ENCODE measurements around the gene DHCR7.
"Not testable (repeated sequence)": the region's sequence is repeated elsewhere in the genome, so short reads cannot be mapped to it uniquely, and the experiment has no call there.

Gene DHCR7

DNA sequence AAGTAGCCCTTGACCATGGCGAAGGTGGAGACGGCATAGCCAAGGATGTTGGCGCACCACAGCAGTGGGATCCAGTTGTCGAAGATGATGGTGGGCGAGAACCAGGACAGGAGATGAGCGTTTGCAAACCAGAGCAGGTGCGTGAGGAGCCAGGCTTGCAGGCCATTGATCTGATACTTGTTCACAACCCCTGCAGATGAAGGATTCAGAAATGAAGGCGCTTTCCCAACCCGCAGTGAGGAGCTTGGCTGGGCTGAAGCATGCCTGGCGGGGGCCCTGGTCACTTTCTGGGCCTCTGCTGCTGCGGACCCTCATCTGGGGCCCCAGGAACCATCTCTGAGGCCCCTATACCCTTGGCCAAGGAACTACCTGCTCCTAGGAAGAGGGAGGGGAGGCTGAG lies 6.9 kb downstream of the DHCR7 start:
- no peak for DNase-seq (ENCODE audit: insufficient read length, low spot score)
- no peak for FAIRE-seq

DNA sequence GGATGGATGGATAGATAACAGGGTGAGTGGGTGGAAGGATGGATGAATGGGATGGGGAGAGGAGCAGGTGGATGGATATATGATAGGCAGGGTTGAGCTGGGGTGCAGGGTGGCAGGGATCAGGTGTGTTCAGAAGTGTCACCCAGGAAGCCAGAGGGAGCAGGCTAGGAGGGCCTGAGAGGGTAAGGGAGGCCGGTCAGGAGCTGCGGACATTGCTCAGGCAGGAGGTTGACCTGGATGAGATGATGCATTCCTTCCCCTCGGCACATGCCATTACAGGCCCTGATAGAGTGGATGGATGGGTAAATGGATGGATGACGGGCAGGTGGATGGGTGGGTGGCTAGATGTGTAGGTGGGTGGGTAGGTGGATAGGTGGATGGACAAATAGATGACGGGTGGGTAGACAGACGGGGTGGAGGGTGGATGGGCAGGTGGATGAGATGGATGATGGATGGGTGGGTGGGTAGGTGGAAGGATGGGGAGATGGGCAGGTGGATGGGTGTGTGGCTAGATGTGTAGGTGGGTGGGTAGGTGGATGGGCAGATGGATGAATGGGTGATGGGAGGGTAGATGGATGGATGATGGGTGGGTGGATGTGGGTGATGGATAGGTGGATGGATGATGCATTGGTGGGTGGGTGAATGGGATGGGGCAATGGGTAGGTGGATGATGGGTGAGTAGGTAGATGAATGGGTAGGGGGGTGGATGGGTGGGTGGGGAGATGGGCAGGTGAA lies 8.0 kb downstream of the DHCR7 start:
- no peak for DNase-seq (ENCODE audit: insufficient read length, low spot score)
- FAIRE-seq: no peak

DNA sequence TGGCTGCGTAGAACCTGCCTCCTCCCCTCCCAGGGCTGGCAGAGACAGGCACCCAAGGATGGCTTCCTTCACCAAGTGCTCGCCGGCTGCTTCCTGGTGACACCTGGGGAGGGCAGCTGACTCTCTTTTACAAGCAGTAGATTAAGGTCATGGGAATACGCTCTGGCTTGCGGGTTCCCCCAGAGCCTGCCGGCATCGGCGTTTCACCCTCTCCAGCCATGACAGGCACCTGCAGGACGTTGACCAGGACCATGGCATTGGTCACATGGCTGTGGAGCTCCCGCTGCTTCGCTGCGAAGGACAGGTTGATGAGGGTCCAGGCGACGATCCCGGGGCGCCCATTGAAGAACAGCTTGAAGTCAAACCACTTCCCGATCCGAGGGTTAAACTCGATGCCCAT lies 9.5 kb downstream of the DHCR7 start:
- DNase-seq (ENCODE audit: insufficient read length, low spot score) (no peak), FAIRE-seq (no peak)

DNA sequence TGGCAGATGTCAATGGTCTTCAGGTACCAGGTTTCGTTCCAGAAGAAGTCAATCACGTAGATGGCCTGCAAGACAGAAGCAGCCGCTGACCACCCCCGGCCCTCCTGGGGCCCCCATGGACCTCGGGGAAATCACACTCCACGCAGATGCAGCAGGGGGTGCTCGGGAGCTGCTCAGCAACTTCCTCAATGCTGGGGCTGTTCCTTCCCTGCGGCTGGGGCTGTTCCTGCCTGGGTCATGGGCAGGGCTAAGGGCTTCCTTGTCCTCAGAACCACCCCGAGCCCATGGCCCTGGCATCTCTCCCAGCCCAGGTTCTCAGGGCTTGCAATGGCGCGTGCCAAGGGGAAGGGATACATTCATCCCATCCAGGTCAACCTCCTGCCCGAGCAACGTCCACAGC lies 10.3 kb downstream of the DHCR7 start:
- no peak for FAIRE-seq
- DNase-seq (ENCODE audit: insufficient read length, low spot score): no peak

GRCh38 chr11:71437399-71437798 lies 10.8 kb downstream of the DHCR7 start:
- DNase-seq (ENCODE audit: insufficient read length, low spot score): no peak
- no peak for FAIRE-seq

GRCh38 chr11:71436861-71437260 lies 11.3 kb downstream of the DHCR7 start:
- FAIRE-seq: no peak
- no peak for DNase-seq (ENCODE audit: insufficient read length, low spot score)

GRCh38 chr11:71435278-71435951 lies 12.8 kb downstream of the DHCR7 start:
- no peak for FAIRE-seq
- no peak for DNase-seq (ENCODE audit: insufficient read length, low spot score)

DNA sequence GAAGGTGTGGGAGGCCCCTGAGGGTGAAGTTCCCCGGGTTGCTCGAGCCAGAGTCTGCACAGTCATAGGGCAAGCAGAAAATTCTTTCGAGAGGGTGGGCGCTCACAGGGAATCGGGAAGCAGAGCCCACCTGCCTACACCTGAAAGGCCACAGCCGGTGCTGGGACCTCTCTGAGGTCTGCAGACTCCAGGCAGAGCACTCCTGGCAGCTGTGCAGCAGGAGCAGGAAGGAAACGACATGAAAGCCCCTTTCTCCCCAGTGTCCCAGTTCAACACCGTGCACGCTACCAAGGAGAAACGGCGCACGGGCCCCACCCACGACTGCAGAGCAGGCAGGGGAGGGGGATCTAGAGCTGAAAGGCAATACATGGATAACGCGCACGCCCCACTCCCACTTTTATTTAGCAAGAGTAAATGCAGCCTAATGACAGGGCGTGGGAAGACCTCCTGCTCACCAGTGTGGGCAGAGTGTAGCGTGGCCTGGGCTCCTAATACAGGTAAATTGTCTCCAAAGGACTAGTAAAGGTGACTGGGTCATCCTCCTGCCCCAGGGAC lies 13.5 kb downstream of the DHCR7 start:
- DNase-seq (ENCODE audit: insufficient read length, low spot score): no peak
- FAIRE-seq: no peak

- no peak for DNase-seq (ENCODE audit: insufficient read length, low spot score)
- no peak for FAIRE-seq
Measured at GRCh38 chr11:71433648-71434450, 14.3 kb downstream of the DHCR7 start.

GRCh38 chr11:71432761-71433647 lies 15.2 kb downstream of the DHCR7 start:
- no peak for FAIRE-seq
- DNase-seq (ENCODE audit: insufficient read length, low spot score): no peak

GRCh38 chr11:71431271-71431670 lies 16.9 kb downstream of the DHCR7 start:
- no peak for FAIRE-seq
- DNase-seq (ENCODE audit: insufficient read length, low spot score): no peak

DNA sequence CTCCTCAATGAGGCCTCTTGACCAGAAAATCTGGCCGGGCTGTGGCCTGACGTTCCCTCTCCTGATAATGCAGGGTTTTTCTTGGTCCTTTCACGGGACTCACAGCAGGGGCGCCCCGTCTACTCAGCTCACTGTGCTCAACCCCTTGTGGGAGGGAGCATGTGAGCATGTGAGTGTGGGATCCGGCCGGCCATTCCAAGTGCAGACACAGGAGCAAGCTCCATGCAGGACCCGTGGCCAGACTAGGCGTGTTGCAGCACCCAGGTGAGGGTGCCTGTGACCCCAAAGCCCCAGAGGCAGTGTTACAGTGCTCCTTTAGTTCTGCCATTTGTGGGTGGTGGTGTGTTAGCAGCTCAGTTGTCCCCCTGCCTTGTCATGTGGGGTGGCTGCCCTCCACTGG lies 18.0 kb downstream of the DHCR7 start:
- FAIRE-seq (no peak), DNase-seq (ENCODE audit: insufficient read length, low spot score) (no peak)

DNA sequence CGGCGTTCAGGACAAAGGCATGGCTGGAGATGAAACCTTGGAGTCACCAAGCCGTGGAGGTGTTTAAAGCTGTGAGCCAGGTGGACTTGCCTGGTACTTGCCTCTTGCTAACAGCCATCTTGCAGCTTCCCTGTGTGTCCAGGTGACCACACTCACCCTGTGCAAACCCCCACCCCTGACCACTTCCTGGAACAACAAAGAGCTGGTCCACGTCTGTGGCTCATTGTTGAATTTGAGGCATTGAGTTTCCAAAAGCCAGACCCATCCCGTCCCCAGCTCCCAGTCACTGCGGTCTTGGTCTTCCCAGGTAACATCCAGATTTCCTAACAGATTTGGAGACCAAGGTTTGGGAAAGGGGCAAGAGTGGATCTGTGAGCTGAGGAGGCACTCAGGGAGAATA lies 18.5 kb downstream of the DHCR7 start:
- FAIRE-seq (no peak), DNase-seq (ENCODE audit: insufficient read length, low spot score) (no peak)

DNA sequence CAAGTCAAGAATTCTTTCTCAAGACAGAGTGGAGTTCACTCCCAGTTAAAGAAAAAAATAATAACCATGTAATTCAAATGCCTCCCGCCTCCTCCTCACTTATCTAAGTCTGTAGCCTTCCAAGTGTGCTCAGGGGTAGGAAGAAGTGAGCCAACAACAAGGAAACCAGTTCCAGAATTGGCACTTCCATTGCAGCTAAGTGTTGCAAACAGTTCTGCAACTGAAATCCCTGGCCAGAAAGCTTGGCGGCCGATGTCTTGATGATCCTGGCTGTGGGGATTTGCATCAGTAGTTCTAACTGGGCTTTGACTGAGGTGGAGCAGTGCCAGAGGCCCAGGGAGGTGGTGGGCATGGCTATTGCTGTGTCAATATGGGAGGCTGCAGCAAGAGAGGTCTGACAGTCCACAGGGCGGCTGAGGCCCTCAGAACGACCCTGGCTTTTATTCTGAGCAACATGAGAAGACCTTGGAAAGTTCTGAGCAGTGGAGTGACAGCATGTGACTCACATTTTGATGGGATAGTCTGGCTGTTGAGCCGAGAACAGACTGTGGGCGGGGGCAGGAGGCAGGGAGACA lies 19.2 kb downstream of the DHCR7 start:
- DNase-seq (ENCODE audit: insufficient read length, low spot score) (no peak), FAIRE-seq (no peak)

DNA sequence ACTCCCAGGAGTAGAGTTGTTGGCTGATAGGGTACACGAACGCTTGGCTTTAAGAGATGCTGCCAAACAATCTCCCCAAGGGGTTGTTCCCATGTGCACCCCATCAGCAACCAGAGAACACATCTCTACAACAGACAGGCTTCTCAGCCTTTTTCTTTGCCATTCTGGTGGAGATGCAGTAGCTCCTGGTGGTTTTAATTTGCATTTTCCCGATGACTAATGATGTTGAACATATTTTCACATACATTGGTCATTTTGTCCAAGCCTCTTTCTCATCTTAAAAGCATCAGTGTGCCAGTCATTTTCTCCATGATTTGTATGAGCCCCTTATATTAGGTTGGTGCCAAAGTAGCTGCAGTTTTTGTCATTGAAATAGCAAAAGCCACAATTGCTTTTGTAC lies 21.8 kb downstream of the DHCR7 start:
- no peak for FAIRE-seq
- DNase-seq (ENCODE audit: insufficient read length, low spot score): no peak

GRCh38 chr11:71425860-71426259 lies 22.3 kb downstream of the DHCR7 start:
- FAIRE-seq: no peak
- DNase-seq (ENCODE audit: insufficient read length, low spot score): no peak

GRCh38 chr11:71425409-71425808 lies 22.8 kb downstream of the DHCR7 start:
- FAIRE-seq (no peak), DNase-seq (ENCODE audit: insufficient read length, low spot score) (no peak)

DNA sequence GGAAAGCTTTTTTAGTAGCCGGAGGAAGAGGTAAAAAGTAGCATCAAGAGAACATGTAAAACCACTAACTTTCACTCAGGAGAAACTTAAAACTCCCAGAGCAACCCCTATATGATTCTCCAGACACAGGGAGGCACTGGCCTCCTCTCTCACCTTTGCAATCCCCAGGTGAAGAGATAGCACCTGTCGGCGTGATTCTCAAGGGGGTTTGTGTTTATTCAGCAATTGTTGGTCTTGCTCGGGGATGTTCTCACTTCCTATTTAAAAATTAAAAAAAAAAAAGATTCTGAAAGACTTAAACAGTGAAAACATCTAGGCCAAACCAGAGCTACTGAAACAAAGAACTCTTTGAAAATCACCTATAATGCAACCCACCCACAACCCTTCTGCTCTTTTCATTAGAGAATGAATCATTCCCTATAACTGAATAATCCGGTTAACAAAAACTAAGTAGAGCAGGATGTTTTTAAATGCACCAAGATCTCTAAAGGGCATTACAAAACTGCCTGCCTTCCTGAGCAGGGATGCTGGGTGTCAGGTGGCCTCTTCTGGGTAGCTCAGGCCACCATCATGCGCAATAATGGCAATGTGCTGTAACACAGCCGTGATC lies 24.9 kb downstream of the DHCR7 start:
- no peak for FAIRE-seq

GRCh38 chr11:71422318-71422717 lies 25.9 kb downstream of the DHCR7 start:
- not testable (repeated sequence) for DNase-seq (ENCODE audit: insufficient read length, low spot score); FAIRE-seq

More for the DNA sequence above, 24.9 kb downstream of the DHCR7 start:
- DNase-seq (ENCODE audit: insufficient read length, low spot score): no peak
